Measurements from ENCODE around the gene LMX1B.

- TF ChIP-seq EZH2 (IDR thresholded peaks at IDR 0.05; ENCODE audit: borderline replicate concordance, low read depth, low read length, severe bottlenecking): no peak
- TF ChIP-seq JUN (IDR thresholded peaks at IDR 0.05; ENCODE audit: borderline replicate concordance, insufficient read depth, insufficient read length, low read depth): no peak
- TF ChIP-seq CTCF (IDR thresholded peaks at IDR 0.05; ENCODE audit: extremely low read depth in 1 of 2, insufficient read depth in 1 of 2, low read depth in 1 of 2, low read length in 2 of 2): peak; percentile 79 to 82
- TF ChIP-seq GATA2 (IDR thresholded peaks at IDR 0.05; ENCODE audit: insufficient read depth, insufficient read length, low read depth, low read length): no peak
- TF ChIP-seq POLR2A (IDR thresholded peaks at IDR 0.05; ENCODE audit: low read depth, low read length): no peak
These were observed 88.6 kb downstream of the LMX1B start for GRCh38 chr9:126702151-126703001.

Data from endothelial cell of umbilical vein (primary cell).